GM21526 (cell line): ENCODE results near the gene POU4F3.
"Not testable (repeated sequence)": the region's sequence is repeated elsewhere in the genome, so short reads cannot be mapped to it uniquely, and the experiment has no call there.

Source experiments
- ATAC-seq: cut with Tn5 transposase; IDR thresholded peaks from one replicate; pipeline ENCODE4 v1.9.1; 2021; ENCODE audit warnings: moderate library complexity; ENCODE audit not compliant: unreplicated experiment, low FRiP score

The POU4F3 gene, protein sequence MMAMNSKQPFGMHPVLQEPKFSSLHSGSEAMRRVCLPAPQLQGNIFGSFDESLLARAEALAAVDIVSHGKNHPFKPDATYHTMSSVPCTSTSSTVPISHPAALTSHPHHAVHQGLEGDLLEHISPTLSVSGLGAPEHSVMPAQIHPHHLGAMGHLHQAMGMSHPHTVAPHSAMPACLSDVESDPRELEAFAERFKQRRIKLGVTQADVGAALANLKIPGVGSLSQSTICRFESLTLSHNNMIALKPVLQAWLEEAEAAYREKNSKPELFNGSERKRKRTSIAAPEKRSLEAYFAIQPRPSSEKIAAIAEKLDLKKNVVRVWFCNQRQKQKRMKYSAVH

GRCh38 chr5:146338774-146339714 lies at the start of gene POU4F3:
Gene POU4F3 (plus strand): TSS chr5:146338839. CDS start chr5:146339113, 274 bp downstream.
- ATAC-seq, result no peak

DNA sequence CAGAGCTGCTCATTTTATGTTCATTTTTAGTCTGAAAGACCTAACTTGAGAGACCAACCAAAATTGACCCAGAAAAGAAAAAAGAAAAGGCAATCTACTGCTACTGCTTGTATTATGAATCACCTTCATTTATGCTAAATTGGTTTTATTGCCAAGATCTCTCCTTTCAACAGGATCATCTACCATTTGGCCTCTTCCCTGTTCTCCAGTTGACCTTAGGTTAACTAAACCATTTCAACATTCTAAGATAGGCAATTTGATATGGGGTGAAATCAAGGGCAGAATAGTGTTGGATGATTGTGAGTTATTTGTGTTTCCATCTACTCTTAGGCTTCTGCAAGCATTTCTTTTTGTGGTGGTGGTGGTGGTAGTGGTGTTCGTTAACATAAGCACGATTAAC lies 48.3 kb upstream of the POU4F3 start:
- no peak for ATAC-seq

DNA sequence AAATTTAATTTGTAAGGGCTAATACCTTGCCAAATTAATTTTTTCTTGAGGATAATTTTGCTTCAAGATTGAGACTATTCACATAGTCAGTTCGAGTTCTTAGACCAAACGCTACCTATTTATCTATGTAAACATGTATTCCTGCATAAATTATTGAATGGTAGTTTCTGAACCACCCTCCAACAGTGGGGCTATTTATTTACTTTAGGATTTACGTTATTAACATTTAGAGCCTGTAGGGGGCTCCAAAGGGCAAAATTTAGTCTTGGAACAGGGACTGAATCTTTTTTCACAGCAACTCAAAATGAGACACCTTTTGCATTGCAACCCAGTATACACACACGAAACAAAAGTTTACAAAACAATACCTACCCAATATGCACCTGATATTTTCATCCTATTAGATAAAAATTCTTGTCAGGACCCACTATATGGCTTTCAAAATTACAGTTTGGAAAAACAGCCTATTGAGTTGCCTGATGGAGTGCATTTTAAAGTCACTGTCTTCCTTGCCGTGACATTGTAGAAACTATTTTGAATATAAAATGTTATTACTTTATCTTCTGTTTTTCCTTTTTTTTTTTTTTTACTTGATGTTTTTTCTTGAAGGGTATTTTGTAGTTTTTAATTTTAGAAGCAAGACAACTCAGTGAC lies 47.1 kb upstream of the POU4F3 start:
- peak; percentile 86 for ATAC-seq

DNA sequence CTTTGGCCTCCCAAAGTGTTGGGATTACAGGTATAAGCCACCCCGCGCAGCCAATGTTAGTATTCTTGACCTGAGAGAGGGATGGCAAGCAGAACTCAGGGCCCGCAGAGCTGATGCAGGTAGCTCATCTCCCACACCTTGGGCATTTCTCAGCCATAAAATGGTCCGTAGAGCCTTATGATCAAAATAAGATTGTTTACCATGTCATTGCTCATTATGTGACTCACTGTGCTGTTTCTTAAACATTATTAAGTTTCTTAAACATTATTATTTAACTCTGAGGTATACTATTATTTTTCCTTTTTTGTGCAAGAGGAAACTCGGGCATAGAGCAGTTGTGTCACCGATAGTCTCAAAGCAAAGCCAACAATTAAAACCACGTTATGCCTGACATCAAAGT lies 42.4 kb upstream of the POU4F3 start:
- ATAC-seq, result no peak

- ATAC-seq, result not testable (repeated sequence)
These were observed 39.7 kb upstream of the POU4F3 start for GRCh38 chr5:146298920-146299319.

- ATAC-seq, result no peak
These were observed 37.0 kb upstream of the POU4F3 start for GRCh38 chr5:146301626-146302025.

GRCh38 chr5:146302406-146302805 lies 36.2 kb upstream of the POU4F3 start:
- ATAC-seq, result no peak

DNA sequence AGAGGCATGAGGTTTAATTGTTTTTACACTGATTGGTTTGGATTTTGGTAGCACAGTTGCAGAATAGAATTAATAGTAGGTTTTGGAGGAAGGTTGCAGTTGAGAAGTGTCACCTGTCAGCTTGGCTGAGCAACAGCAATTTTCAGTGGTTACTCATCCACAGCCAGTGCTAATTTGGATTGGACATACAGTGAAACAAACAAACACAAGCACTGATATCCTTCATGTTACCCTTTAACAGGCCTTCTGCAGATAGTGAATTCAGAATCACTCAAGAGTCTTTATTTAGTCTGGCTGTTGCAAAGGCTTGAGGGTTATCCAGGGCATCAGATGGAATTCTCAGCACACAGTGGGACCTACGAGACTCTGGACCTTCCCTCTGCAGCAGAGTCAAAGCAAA lies 31.8 kb upstream of the POU4F3 start:
- ATAC-seq, result no peak

DNA sequence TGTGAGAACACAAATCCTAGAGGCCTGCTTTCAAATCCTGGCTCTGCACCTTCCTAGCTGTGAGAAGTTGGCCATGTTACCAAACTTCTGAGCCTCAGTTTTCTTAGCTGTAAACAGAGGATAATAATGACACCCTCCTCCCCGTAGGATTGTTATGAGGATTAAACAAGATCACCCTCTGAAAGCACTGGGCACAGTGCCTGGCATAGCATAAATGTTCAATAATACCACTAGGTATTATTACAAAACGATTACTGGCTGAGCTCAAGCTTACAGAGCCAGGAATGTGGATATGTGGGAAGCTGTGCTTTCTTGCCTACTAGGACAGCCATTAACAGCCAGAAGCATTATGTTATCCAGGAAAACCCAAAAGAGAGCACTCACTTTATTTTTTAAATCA lies 30.8 kb upstream of the POU4F3 start:
- no peak for ATAC-seq

DNA sequence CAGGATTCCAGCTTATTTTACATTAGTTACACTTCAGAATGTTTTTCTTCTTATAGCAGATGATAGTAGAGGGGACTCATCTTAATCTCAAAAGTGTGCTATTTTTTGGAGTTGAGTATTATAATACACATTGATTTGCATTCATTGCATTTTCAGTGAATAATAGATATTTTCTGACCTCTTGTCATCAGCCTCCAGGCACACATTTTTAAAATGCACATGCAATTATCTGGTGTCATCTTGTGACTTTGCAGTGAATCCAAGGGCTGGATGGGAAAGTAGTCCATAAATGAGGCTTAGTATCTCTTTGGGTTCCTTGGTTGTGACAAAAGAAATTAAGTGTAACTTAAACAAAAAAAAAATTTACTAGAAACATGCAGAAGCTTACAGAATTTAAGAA lies 28.1 kb upstream of the POU4F3 start:
- ATAC-seq, result no peak

DNA sequence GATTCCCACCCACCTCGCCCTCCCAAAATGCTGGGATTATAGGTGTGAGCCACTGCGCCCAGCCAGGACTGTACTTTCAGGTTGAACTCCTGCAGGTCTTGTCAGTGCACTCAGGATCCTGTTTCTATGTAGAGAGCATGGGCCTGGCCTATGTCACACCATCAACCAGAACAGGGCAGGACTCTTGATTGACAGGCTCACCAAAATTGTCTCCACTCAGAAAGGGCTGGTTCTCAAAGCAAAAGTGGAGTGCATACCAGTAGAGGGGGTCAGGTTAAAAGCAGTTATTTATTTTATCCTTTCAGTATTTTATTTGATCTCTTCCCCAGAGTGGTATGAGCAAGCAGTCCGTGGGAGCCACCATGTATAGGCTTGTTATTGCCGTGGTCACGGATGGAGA lies 27.4 kb upstream of the POU4F3 start:
- no peak for ATAC-seq

DNA sequence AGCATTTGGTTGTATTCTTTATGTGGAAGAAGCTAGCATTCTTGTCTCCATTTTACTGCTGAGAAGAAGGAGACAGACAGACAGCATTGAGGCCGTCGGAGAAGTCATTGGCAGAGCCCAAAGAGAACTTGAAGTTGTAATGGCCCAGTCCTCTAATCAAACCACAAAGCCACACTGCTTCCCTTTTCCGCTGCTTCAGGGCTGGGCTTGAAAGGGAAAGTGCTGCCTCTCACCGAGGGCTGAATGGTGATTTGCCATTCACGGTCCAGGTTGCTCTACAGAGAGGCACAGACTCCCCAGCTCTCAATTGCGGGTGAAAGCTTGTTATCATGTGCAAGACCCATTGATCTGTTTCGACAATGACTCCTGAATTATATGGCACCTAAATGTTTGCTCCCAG lies 25.6 kb upstream of the POU4F3 start:
- ATAC-seq, result no peak

DNA sequence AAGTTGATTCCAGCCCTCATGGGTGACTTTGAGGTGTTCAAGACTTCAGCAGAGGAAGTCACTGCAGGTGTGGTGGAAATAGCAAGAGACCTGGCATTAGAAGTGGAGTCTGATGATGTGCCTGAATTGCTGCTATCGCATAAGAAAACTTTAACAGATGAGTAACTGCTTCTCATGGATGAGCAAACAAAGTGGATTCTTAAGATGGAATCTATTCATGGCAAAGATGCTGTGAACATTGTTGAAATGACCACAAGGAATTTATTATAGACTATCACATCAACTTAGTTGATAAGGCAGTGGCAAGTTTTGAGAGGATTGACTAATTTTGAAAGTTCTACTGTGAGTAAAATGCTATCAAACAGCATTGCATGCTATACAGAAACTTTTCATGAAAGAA lies 17.1 kb upstream of the POU4F3 start:
- ATAC-seq, result no peak

DNA sequence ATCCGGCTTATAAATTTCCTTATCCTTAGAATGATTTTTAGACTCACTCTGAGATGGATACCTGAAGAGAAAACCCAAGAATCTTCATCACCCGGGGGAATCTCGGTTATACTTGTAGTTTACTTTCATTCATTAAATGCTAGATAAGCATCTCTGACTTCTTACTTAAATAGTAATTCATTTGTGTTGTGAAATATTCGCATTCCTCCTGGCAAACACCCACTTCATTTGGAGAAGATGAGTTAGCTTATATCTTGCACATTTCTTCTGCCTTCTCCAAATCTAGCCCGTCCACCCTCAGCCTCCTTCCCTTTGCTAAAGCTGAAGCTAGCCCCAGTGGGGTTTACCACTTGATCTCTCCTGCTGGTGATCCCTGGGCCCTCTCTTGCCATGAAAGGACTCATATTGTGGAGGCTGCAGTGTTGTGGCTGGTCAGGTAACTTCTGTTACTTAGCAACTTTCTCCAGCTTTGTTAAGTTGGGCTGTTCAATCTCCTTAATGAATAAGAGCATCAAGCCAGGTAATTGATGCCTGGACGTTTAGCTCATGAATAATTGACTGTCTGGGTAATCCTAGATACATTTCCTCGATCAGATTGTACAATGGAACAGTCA lies 11.3 kb upstream of the POU4F3 start:
- ATAC-seq, result no peak

DNA sequence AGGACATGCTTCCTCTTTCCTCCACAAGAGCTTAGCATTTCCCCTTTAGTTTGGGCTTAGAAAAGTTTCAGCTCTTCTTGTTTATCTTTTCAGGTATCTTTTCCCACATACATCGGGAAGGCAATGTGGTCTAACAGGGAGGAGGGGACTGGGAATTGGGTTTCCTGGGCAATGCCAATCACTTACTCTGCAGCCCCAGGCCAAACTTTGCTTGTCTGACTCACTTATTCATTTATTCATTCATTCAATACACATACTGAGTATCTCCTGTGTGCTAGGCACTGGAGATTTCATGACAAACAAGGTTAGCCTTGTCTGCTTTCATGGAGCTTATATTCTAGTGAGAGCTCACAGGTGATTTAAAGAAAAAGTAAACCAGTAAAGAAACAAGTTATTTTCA lies 10.7 kb upstream of the POU4F3 start:
- ATAC-seq, result no peak

GRCh38 chr5:146329697-146330096 lies 8.9 kb upstream of the POU4F3 start:
- no peak for ATAC-seq

GRCh38 chr5:146331423-146331822 lies 7.2 kb upstream of the POU4F3 start:
- no peak for ATAC-seq

DNA sequence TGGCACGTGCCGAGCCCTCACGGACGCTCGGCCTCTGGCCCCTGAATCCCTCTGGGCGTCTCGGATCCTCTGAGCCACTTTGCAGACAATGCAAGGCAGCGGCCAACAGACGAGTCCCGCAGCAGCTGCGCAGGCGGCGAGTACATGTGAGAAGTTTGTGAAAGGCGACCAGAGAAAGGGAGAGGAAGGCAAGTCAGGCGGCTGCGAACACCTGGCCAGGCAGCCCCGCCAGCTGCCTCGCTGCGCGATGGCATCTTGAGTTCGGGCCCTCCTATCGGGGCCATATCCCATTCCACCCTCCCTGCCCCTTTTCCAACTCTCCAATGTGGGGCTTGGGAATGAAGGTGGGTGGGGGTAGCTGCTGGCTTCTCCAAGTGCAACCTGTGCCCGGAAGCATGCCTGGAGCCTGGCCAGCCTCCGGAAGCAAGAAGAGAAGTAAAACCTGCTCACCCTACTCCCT lies 4.5 kb upstream of the POU4F3 start:
- ATAC-seq, result no peak

DNA sequence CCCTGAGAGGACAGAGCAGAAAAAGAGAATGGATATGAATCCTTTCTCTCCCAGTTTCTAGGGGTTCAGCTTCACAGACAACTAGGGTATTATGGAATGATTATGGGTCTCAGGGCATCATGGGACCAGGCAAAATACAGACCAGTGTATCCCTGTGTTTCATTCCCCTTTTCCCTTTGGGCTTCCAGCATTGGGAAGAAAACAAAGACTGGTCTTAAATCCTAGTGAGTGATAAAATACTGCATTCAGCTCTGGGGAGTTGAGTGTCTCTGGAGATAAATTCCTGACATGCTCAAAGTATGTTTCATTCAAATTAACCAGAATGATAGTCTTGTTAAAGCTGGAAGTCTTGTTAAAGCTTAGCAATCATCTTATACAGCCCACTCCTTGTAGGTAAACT lies 2.4 kb upstream of the POU4F3 start:
- ATAC-seq, result no peak

GRCh38 chr5:146337264-146337904 lies 1.3 kb upstream of the POU4F3 start:
- ATAC-seq, result no peak
